Measurements from ENCODE around the gene RPF1.

RPF1 gene

DNA sequence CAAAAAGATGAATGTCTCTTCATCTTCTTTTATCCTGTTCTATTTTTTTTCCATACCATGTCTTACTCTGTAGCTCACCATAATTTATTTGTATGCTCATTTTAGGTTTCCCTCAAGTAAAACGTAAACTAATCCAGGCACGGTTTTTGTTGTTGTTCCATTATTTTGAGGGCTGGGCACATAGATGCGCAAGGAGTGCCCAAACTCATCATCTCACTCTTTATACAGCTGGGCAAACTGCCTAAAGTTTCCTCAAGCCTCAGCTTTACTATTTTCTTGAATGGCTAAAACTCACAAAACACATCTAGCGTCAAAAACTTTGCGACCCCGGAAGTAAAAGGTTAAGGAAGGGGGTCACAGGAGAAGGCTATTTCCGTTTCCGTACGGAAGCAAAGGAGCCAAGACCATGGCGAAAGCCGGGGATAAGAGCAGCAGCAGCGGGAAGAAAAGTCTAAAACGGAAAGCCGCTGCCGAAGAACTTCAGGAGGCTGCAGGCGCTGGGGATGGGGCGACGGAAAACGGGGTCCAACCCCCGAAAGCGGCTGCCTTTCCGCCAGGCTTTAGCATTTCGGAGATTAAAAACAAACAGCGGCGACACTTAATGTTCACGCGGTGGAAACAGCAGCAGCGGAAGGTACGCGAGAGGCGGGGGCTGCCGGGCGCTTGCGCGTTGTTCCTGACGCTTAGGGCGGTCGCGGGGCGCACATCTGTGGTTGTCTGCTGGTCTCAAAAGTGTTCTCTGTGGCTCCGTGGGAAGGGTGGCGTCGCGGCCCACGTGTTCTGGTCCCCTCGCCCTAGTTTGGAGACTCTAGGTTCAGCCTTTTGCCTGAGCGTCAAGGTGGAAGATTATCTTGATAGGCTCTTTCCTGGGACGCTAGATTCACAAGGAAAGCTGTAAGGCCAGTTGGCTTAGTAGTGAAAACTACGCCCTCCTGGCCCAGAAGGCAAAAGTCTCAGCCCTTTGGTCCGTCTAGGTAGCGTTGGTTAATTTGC lies at the start of gene RPF1 (continued):
- TF ChIP-seq, protein P1, sequence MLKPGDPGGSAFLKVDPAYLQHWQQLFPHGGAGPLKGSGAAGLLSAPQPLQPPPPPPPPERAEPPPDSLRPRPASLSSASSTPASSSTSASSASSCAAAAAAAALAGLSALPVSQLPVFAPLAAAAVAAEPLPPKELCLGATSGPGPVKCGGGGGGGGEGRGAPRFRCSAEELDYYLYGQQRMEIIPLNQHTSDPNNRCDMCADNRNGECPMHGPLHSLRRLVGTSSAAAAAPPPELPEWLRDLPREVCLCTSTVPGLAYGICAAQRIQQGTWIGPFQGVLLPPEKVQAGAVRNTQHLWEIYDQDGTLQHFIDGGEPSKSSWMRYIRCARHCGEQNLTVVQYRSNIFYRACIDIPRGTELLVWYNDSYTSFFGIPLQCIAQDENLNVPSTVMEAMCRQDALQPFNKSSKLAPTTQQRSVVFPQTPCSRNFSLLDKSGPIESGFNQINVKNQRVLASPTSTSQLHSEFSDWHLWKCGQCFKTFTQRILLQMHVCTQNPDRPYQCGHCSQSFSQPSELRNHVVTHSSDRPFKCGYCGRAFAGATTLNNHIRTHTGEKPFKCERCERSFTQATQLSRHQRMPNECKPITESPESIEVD (tag by site-specific recombination; IDR thresholded peaks at IDR 0.05): peak; percentile 63
- TF ChIP-seq ZNF112 (tag by site-specific recombination; IDR thresholded peaks at IDR 0.05) (no peak), SP2 (tag by site-specific recombination; IDR thresholded peaks at IDR 0.05) (peak; percentile 84), EGR2 (tag by site-specific recombination; IDR thresholded peaks at IDR 0.05; ENCODE audit: low read depth) (no peak), ZNF585B (tag by site-specific recombination; IDR thresholded peaks at IDR 0.05) (no peak), ZNF792 (tag by site-specific recombination; IDR thresholded peaks at IDR 0.05) (peak; percentile 56; the same call in 1 of the 2 replicates), ZNF214 (tag by site-specific recombination; IDR thresholded peaks at IDR 0.05; ENCODE audit: borderline replicate concordance) (no peak), MYNN (tag by site-specific recombination; IDR thresholded peaks at IDR 0.05; ENCODE audit: borderline replicate concordance) (no peak), ZNF311 (tag by site-specific recombination; IDR thresholded peaks at IDR 0.05; ENCODE audit: borderline replicate concordance) (no peak), ZNF768 (tag by site-specific recombination; IDR thresholded peaks at IDR 0.05) (no peak), ZIC2 (tag by site-specific recombination; IDR thresholded peaks at IDR 0.05) (no peak), ZBTB17 (tag by site-specific recombination; IDR thresholded peaks at IDR 0.05) (peak; percentile 72; the same call in 1 of the 2 replicates), ZFP37 (tag by site-specific recombination; IDR thresholded peaks at IDR 0.05) (peak; percentile 38; the same call in 1 of the 2 replicates), ZXDB (tag by site-specific recombination; IDR thresholded peaks at IDR 0.05) (peak; percentile 86), ZNF571 (tag by site-specific recombination; IDR thresholded peaks at IDR 0.05) (no peak), WT1 (tag by site-specific recombination; IDR thresholded peaks at IDR 0.05) (no peak), TCF7L2 (IDR thresholded peaks at IDR 0.05; ENCODE audit: borderline replicate concordance, low read depth, low read length) (no peak), ZSCAN30 (tag by site-specific recombination; IDR thresholded peaks at IDR 0.05) (peak; percentile 47; the same call in 1 of the 2 replicates)
- TF ChIP-seq, protein P2, sequence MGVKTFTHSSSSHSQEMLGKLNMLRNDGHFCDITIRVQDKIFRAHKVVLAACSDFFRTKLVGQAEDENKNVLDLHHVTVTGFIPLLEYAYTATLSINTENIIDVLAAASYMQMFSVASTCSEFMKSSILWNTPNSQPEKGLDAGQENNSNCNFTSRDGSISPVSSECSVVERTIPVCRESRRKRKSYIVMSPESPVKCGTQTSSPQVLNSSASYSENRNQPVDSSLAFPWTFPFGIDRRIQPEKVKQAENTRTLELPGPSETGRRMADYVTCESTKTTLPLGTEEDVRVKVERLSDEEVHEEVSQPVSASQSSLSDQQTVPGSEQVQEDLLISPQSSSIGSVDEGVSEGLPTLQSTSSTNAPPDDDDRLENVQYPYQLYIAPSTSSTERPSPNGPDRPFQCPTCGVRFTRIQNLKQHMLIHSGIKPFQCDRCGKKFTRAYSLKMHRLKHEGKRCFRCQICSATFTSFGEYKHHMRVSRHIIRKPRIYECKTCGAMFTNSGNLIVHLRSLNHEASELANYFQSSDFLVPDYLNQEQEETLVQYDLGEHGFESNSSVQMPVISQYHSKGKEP (tag by site-specific recombination; IDR thresholded peaks at IDR 0.05): no peak
- TF ChIP-seq, protein P3, sequence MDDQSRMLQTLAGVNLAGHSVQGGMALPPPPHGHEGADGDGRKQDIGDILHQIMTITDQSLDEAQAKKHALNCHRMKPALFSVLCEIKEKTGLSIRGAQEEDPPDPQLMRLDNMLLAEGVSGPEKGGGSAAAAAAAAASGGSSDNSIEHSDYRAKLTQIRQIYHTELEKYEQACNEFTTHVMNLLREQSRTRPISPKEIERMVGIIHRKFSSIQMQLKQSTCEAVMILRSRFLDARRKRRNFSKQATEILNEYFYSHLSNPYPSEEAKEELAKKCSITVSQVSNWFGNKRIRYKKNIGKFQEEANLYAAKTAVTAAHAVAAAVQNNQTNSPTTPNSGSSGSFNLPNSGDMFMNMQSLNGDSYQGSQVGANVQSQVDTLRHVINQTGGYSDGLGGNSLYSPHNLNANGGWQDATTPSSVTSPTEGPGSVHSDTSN (CRISPR knock-in tag; IDR thresholded peaks at IDR 0.05): no peak
- TF ChIP-seq, protein P4, sequence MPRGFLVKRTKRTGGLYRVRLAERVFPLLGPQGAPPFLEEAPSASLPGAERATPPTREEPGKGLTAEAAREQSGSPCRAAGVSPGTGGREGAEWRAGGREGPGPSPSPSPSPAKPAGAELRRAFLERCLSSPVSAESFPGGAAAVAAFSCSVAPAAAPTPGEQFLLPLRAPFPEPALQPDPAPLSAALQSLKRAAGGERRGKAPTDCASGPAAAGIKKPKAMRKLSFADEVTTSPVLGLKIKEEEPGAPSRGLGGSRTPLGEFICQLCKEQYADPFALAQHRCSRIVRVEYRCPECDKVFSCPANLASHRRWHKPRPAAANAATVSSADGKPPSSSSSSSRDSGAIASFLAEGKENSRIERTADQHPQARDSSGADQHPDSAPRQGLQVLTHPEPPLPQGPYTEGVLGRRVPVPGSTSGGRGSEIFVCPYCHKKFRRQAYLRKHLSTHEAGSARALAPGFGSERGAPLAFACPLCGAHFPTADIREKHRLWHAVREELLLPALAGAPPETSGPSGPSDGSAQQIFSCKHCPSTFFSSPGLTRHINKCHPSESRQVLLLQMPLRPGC (tag by site-specific recombination; IDR thresholded peaks at IDR 0.05): peak; percentile 14; the same call in 1 of the 2 replicates
- TF ChIP-seq, protein P5, sequence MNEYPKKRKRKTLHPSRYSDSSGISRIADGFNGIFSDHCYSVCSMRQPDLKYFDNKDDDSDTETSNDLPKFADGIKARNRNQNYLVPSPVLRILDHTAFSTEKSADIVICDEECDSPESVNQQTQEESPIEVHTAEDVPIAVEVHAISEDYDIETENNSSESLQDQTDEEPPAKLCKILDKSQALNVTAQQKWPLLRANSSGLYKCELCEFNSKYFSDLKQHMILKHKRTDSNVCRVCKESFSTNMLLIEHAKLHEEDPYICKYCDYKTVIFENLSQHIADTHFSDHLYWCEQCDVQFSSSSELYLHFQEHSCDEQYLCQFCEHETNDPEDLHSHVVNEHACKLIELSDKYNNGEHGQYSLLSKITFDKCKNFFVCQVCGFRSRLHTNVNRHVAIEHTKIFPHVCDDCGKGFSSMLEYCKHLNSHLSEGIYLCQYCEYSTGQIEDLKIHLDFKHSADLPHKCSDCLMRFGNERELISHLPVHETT (tag by site-specific recombination; IDR thresholded peaks at IDR 0.05): peak; percentile 56; the same call in 1 of the 2 replicates
- TF ChIP-seq, protein P6, sequence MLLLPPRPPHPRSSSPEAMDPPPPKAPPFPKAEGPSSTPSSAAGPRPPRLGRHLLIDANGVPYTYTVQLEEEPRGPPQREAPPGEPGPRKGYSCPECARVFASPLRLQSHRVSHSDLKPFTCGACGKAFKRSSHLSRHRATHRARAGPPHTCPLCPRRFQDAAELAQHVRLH (tag by site-specific recombination; IDR thresholded peaks at IDR 0.05): peak; percentile 85
- TF ChIP-seq, protein P7, sequence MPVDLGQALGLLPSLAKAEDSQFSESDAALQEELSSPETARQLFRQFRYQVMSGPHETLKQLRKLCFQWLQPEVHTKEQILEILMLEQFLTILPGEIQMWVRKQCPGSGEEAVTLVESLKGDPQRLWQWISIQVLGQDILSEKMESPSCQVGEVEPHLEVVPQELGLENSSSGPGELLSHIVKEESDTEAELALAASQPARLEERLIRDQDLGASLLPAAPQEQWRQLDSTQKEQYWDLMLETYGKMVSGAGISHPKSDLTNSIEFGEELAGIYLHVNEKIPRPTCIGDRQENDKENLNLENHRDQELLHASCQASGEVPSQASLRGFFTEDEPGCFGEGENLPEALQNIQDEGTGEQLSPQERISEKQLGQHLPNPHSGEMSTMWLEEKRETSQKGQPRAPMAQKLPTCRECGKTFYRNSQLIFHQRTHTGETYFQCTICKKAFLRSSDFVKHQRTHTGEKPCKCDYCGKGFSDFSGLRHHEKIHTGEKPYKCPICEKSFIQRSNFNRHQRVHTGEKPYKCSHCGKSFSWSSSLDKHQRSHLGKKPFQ (tag by site-specific recombination; IDR thresholded peaks at IDR 0.05): no peak
- TF ChIP-seq, protein P8, sequence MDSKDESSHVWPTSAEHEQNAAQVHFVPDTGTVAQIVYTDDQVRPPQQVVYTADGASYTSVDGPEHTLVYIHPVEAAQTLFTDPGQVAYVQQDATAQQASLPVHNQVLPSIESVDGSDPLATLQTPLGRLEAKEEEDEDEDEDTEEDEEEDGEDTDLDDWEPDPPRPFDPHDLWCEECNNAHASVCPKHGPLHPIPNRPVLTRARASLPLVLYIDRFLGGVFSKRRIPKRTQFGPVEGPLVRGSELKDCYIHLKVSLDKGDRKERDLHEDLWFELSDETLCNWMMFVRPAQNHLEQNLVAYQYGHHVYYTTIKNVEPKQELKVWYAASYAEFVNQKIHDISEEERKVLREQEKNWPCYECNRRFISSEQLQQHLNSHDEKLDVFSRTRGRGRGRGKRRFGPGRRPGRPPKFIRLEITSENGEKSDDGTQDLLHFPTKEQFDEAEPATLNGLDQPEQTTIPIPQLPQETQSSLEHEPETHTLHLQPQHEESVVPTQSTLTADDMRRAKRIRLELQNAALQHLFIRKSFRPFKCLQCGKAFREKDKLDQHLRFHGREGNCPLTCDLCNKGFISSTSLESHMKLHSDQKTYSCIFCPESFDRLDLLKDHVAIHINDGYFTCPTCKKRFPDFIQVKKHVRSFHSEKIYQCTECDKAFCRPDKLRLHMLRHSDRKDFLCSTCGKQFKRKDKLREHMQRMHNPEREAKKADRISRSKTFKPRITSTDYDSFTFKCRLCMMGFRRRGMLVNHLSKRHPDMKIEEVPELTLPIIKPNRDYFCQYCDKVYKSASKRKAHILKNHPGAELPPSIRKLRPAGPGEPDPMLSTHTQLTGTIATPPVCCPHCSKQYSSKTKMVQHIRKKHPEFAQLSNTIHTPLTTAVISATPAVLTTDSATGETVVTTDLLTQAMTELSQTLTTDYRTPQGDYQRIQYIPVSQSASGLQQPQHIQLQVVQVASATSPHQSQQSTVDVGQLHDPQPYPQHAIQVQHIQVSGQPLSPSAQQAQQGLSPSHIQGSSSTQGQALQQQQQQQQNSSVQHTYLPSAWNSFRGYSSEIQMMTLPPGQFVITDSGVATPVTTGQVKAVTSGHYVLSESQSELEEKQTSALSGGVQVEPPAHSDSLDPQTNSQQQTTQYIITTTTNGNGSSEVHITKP (tag by site-specific recombination; IDR thresholded peaks at IDR 0.05): peak; percentile 87
